ENCODE results near the gene CPAMD8. TPM values are rescaled to one million over a fixed set of nuclear protein-coding genes. Genes with fewer than 3 reads are reported as not detected.

CPAMD8 gene
- total and polyA plus RNA-seq, 10 of the 15 experiments (the other 5 are each of a cell fraction or from before 2014, with no cell fraction given), result 0.12 to 0.97 (median 0.25) TPM; not detected in 3

DNA sequence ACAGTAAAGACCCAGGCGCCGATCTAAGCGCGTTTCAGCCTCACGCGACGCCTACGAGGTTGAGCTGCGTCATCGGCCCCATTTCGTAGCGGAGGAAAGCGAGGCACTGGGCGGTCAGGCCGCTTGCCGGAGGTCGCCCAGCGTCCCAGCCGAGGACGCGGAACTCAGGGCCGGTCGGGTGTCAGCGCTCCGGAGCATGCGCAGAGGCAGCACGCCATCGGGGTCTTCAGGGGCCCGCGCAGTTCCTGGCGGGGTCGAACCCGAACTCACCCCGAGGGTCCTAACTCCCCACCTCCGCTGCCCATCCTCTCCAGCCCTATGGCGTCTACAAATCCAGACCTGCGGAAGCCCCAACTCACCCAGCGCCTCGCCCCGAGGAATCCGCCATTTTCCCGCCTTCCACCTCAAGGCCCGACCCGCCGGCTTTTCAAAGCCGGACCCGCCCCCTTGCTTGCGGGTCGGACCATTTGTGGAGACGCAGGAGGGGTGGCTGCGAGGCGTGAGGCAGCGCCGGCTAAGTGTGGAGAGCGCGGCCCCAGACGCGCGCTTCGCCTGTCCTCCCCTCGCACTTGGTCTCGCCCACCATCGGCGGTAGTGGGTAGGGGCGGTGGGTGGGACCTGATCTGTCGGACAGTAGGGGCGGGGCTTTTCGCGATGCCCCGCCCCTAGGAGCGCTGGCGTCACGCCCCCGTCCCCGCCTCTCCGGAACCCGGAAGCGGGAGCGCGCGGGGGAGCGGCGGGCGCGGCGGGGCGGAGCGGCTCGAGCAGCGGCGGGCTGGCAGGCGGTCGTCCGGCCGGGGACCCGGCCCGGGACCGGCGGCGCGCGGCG lies 48.6 kb upstream of the CPAMD8 start, which contains the start of the genes HAUS8 and MYO9B (continued):
- TF ChIP-seq, protein P1, sequence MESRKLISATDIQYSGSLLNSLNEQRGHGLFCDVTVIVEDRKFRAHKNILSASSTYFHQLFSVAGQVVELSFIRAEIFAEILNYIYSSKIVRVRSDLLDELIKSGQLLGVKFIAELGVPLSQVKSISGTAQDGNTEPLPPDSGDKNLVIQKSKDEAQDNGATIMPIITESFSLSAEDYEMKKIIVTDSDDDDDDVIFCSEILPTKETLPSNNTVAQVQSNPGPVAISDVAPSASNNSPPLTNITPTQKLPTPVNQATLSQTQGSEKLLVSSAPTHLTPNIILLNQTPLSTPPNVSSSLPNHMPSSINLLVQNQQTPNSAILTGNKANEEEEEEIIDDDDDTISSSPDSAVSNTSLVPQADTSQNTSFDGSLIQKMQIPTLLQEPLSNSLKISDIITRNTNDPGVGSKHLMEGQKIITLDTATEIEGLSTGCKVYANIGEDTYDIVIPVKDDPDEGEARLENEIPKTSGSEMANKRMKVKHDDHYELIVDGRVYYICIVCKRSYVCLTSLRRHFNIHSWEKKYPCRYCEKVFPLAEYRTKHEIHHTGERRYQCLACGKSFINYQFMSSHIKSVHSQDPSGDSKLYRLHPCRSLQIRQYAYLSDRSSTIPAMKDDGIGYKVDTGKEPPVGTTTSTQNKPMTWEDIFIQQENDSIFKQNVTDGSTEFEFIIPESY (IDR thresholded peaks at IDR 0.05), result no peak
- TF ChIP-seq, protein P2, sequence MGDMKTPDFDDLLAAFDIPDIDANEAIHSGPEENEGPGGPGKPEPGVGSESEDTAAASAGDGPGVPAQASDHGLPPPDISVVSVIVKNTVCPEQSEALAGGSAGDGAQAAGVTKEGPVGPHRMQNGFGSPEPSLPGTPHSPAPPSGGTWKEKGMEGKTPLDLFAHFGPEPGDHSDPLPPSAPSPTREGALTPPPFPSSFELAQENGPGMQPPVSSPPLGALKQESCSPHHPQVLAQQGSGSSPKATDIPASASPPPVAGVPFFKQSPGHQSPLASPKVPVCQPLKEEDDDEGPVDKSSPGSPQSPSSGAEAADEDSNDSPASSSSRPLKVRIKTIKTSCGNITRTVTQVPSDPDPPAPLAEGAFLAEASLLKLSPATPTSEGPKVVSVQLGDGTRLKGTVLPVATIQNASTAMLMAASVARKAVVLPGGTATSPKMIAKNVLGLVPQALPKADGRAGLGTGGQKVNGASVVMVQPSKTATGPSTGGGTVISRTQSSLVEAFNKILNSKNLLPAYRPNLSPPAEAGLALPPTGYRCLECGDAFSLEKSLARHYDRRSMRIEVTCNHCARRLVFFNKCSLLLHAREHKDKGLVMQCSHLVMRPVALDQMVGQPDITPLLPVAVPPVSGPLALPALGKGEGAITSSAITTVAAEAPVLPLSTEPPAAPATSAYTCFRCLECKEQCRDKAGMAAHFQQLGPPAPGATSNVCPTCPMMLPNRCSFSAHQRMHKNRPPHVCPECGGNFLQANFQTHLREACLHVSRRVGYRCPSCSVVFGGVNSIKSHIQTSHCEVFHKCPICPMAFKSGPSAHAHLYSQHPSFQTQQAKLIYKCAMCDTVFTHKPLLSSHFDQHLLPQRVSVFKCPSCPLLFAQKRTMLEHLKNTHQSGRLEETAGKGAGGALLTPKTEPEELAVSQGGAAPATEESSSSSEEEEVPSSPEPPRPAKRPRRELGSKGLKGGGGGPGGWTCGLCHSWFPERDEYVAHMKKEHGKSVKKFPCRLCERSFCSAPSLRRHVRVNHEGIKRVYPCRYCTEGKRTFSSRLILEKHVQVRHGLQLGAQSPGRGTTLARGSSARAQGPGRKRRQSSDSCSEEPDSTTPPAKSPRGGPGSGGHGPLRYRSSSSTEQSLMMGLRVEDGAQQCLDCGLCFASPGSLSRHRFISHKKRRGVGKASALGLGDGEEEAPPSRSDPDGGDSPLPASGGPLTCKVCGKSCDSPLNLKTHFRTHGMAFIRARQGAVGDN (IDR thresholded peaks at IDR 0.05), result peak; percentile 27; the same call in 1 of the 2 replicates
- TF ChIP-seq ZNF207 (IDR thresholded peaks at IDR 0.05; ENCODE audit: borderline replicate concordance) (peak; percentile 99), NRF1 (conservative IDR thresholded peaks at IDR 0.05; ENCODE audit: low read depth, low read length) (peak; percentile 82), ZNF217 (IDR thresholded peaks at IDR 0.05) (no peak), SREBF2 (IDR thresholded peaks at IDR 0.05; ENCODE audit: low read length) (0 out of 2 replicates have a peak, but pooled peaks have one; percentile 13), SRF (IDR thresholded peaks at IDR 0.05; ENCODE audit: low read depth in 2 of 2, low read length in 2 of 2) (no peak), ZSCAN29 (IDR thresholded peaks at IDR 0.05) (no peak), CHD1 (IDR thresholded peaks at IDR 0.05; ENCODE audit: low read depth, low read length) (peak; percentile 100), TCF12 (IDR thresholded peaks at IDR 0.05; ENCODE audit: low read depth, low read length) (peak; percentile 11; the same call in 1 of the 2 replicates), RB1 (IDR thresholded peaks at IDR 0.05; ENCODE audit: borderline replicate concordance) (peak; percentile 100), ATF7 (IDR thresholded peaks at IDR 0.05; ENCODE audit: low read depth) (peak; percentile 99), ETV6 (conservative IDR thresholded peaks at IDR 0.05 in 1 of 2, IDR thresholded peaks at IDR 0.05 in 1 of 2; ENCODE audit: borderline replicate concordance in 1 of 2, low read depth in 1 of 2) (0 out of 4 replicates have a peak, but pooled peaks of 1 of the 2 experiments have one; percentile 35), SUPT20H (IDR thresholded peaks at IDR 0.05; ENCODE audit: borderline replicate concordance, control insufficient read depth, low read depth, low read length) (no peak)
- TF ChIP-seq, protein P3, sequence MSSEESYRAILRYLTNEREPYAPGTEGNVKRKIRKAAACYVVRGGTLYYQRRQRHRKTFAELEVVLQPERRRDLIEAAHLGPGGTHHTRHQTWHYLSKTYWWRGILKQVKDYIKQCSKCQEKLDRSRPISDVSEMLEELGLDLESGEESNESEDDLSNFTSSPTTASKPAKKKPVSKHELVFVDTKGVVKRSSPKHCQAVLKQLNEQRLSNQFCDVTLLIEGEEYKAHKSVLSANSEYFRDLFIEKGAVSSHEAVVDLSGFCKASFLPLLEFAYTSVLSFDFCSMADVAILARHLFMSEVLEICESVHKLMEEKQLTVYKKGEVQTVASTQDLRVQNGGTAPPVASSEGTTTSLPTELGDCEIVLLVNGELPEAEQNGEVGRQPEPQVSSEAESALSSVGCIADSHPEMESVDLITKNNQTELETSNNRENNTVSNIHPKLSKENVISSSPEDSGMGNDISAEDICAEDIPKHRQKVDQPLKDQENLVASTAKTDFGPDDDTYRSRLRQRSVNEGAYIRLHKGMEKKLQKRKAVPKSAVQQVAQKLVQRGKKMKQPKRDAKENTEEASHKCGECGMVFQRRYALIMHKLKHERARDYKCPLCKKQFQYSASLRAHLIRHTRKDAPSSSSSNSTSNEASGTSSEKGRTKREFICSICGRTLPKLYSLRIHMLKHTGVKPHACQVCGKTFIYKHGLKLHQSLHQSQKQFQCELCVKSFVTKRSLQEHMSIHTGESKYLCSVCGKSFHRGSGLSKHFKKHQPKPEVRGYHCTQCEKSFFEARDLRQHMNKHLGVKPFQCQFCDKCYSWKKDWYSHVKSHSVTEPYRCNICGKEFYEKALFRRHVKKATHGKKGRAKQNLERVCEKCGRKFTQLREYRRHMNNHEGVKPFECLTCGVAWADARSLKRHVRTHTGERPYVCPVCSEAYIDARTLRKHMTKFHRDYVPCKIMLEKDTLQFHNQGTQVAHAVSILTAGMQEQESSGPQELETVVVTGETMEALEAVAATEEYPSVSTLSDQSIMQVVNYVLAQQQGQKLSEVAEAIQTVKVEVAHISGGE (CRISPR knock-in tag; IDR thresholded peaks at IDR 0.05), result no peak
- TF ChIP-seq, protein P4, sequence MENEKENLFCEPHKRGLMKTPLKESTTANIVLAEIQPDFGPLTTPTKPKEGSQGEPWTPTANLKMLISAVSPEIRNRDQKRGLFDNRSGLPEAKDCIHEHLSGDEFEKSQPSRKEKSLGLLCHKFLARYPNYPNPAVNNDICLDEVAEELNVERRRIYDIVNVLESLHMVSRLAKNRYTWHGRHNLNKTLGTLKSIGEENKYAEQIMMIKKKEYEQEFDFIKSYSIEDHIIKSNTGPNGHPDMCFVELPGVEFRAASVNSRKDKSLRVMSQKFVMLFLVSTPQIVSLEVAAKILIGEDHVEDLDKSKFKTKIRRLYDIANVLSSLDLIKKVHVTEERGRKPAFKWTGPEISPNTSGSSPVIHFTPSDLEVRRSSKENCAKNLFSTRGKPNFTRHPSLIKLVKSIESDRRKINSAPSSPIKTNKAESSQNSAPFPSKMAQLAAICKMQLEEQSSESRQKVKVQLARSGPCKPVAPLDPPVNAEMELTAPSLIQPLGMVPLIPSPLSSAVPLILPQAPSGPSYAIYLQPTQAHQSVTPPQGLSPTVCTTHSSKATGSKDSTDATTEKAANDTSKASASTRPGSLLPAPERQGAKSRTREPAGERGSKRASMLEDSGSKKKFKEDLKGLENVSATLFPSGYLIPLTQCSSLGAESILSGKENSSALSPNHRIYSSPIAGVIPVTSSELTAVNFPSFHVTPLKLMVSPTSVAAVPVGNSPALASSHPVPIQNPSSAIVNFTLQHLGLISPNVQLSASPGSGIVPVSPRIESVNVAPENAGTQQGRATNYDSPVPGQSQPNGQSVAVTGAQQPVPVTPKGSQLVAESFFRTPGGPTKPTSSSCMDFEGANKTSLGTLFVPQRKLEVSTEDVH (IDR thresholded peaks at IDR 0.05; ENCODE audit: low read depth, partially characterized antibody), result peak; percentile 95

Data from GM12878 (cell line).